CD4-positive, alpha-beta T cell (primary cell): Measurements from ENCODE around the gene ADAM30. TPM values are rescaled to one million over a fixed set of nuclear protein-coding genes. Genes with fewer than 3 reads are reported as not detected.

Experiments used
- ATAC-seq: fragments of 200-7000 bp; cut with Tn5 transposase; one replicate; pipeline ENCODE4 v1.10.0; 2022; ENCODE audit warnings: mild to moderate bottlenecking; ENCODE audit not compliant: poor library complexity
- CTCF ChIA-PET: fragments of 350-600 bp; sonication (Branson Sonifier 250); formaldehyde crosslinking; loops from one replicate; lab custom pipeline; 2021; ENCODE audit warnings: antibody characterized with exemption, inconsistent platforms; lab: Charles Lee
- POLR2A ChIA-PET: fragments of 350-600 bp; sonication (Branson Sonifier 250); formaldehyde crosslinking; loops from one replicate; lab custom pipeline; 2021; ENCODE audit warnings: antibody characterized with exemption, inconsistent platforms; lab: Charles Lee
- DNase-seq, 14 experiments: peaks; one replicate each; pipeline ENCODE4 v3.0.0-alpha.2; 2013 to 2020; ENCODE audit warnings: mixed read lengths in 2 of 14
- H3K27ac ChIP-seq, 2 donors: one replicate each; pipeline versions ENCODE4 v1.5.1 to v1.7.0; 2013; ENCODE audit warnings: low read length in 2 of 2, low read depth in 1 of 2, mild to moderate bottlenecking in 1 of 2
- H3K27me3 ChIP-seq, 2 experiments: 1 replicate in 1 of 2; 2 replicates in 1 of 2; pipeline versions ENCODE4 v1.6.1 to v1.7.0; 2013; ENCODE audit warnings: low read length in 2 of 2, control low read depth in 1 of 2, mild to moderate bottlenecking in 1 of 2, moderate library complexity in 1 of 2; ENCODE audit not compliant: insufficient read depth in 2 of 2, control insufficient read depth in 1 of 2
- H3K36me3 ChIP-seq: one replicate; pipeline ENCODE4 v1.6.1; 2013; ENCODE audit warnings: low read length, control low read depth; ENCODE audit not compliant: insufficient read depth
- H3K4me1 ChIP-seq: one replicate; pipeline ENCODE4 v1.6.1; 2013; ENCODE audit warnings: low read length, control low read depth; ENCODE audit not compliant: insufficient read depth
- H3K4me3 ChIP-seq: one replicate; pipeline ENCODE4 v1.5.1; 2013; ENCODE audit warnings: mild to moderate bottlenecking, low read length, moderate library complexity
- H3K9me3 ChIP-seq, 2 experiments: 1 replicate in 1 of 2; 2 replicates in 1 of 2; pipeline versions ENCODE4 v1.6.1 to v1.7.0; 2013; ENCODE audit warnings: low read length in 2 of 2, mild to moderate bottlenecking in 2 of 2, control low read depth in 1 of 2, moderate library complexity in 1 of 2; ENCODE audit not compliant: control insufficient read depth in 1 of 2, insufficient read depth in 1 of 2
- H3K27ac Mint-ChIP-seq: one replicate; pipeline ENCODE4 v1.8.0; 2020; ENCODE audit warnings: mixed read lengths
- H3K27me3 Mint-ChIP-seq: one replicate; pipeline ENCODE4 v1.8.0; 2021; ENCODE audit warnings: mixed read lengths
- H3K36me3 Mint-ChIP-seq: one replicate; pipeline ENCODE4 v1.8.0; 2021; ENCODE audit warnings: low read depth, mixed read lengths
- H3K4me1 Mint-ChIP-seq: one replicate; pipeline ENCODE4 v1.8.0; 2021; ENCODE audit warnings: low read depth, mixed read lengths
- H3K4me3 Mint-ChIP-seq: one replicate; pipeline ENCODE4 v1.8.0; 2020; ENCODE audit warnings: mild to moderate bottlenecking, mixed read lengths
- H3K9me3 Mint-ChIP-seq: one replicate; pipeline ENCODE4 v1.8.0; 2020; ENCODE audit warnings: mixed read lengths
- CTCF ChIP-seq: fragments of 200-600 bp; IDR thresholded peaks from one replicate; pipeline ENCODE4 v1.8.0; 2022; ENCODE audit warnings: antibody characterized with exemption, mild to moderate bottlenecking
- intact Hi-C, 2 experiments: fragments of 100-400 bp; cut with DNase I in 1 of 2; cut with micrococcal nuclease in 1 of 2; formaldehyde crosslinking; loops; one replicate each; pipeline versions ENCODE4 v1.15.1 to v1.9.0; 2023 to 2025; cut with DNase I, micrococcal nuclease
- total RNA-seq, 174 experiments: library from RNA in 2 of 174; stranded (reverse) in 2 of 174; gene quantifications; one replicate each; pipeline ENCODE4 v1.2.3 and lab custom pipeline; 2021 to 2026

ADAM30 gene
- total RNA-seq, 2 experiments from 2014 or later: not detected

- Mint-ChIP-seq H3K36me3 (peaks cover 95% of the 10 kb centered on the region), H3K27me3 (no peaks in the 10 kb centered on the region), H3K4me3 (no peak overlapping the region), H3K9me3 (no peaks in the 10 kb centered on the region), H3K4me1 (no peaks in the 10 kb centered on the region), H3K27ac (no peak overlapping the region)
- ATAC-seq (no peak), DNase-seq (no peak)
- no peaks in the 10 kb centered on the region for H3K27me3 ChIP-seq
- TF ChIP-seq CTCF: no peak
- no peaks in the 10 kb centered on the region for H3K4me1 ChIP-seq
- H3K27ac ChIP-seq: no peak overlapping the region
- peaks cover 0 to 3% of the 10 kb centered on the region in 2 experiments for H3K9me3 ChIP-seq
- H3K4me3 ChIP-seq: no peak overlapping the region
- CTCF ChIA-PET: interaction anchor here (1.2 kb wide), 1 partner anchor 22 kb away, joined by 4 read pairs; no protein-coding TSS in a partner anchor
- POLR2A ChIA-PET: interaction anchor here (0.7 to 0.8 kb wide), 2 partner anchors 14 to 117 kb away, joined by 3 read pairs; no protein-coding TSS in a partner anchor
- H3K36me3 ChIP-seq: peaks cover 75% of the 10 kb centered on the region
- intact Hi-C loops: no loop called here
Measured at GRCh38 chr1:119926553-119926952, 30.2 kb upstream of the ADAM30 start.

GRCh38 chr1:119924948-119925898 lies 28.9 kb upstream of the ADAM30 start:
- Histone ChIP-seq H3K9me3 (peaks cover 0 to 3% of the 10 kb centered on the region in 2 experiments), H3K4me3 (no peak overlapping the region), H3K36me3 (peaks cover 89% of the 10 kb centered on the region), H3K4me1 (no peaks in the 10 kb centered on the region), H3K27ac (no peak overlapping the region), H3K27me3 (no peaks in the 10 kb centered on the region)
- Mint-ChIP-seq H3K27ac (no peak overlapping the region), H3K4me1 (no peaks in the 10 kb centered on the region), H3K27me3 (no peaks in the 10 kb centered on the region), H3K9me3 (no peaks in the 10 kb centered on the region), H3K4me3 (no peak overlapping the region), H3K36me3 (peaks cover 98% of the 10 kb centered on the region)
- no peak for ATAC-seq
- no peak for TF ChIP-seq CTCF
- intact Hi-C loops: no loop called here
- POLR2A ChIA-PET: no interaction called here
- CTCF ChIA-PET: no interaction called here
- no peak for DNase-seq

- no peak overlapping the region for H3K4me3 ChIP-seq
- Mint-ChIP-seq H3K9me3 (no peaks in the 10 kb centered on the region), H3K4me3 (no peak overlapping the region), H3K27ac (no peak overlapping the region), H3K36me3 (peaks cover 98% of the 10 kb centered on the region), H3K27me3 (no peaks in the 10 kb centered on the region), H3K4me1 (no peaks in the 10 kb centered on the region)
- no peaks in the 10 kb centered on the region for H3K27me3 ChIP-seq
- no peak for ATAC-seq
- peaks cover 0 to under 1% of the 10 kb centered on the region in 2 experiments for H3K9me3 ChIP-seq
- H3K4me1 ChIP-seq: no peaks in the 10 kb centered on the region
- intact Hi-C loops: no loop called here
- peaks cover 97% of the 10 kb centered on the region for H3K36me3 ChIP-seq
- CTCF ChIA-PET: no interaction called here
- POLR2A ChIA-PET: interaction anchor here (1.0 kb wide), 1 partner anchor 10 kb away, joined by 3 read pairs; no protein-coding TSS in a partner anchor
- no peak overlapping the region for H3K27ac ChIP-seq
- no peak for TF ChIP-seq CTCF
- DNase-seq: no peak
Measured at GRCh38 chr1:119920104-119920968, 24.0 kb upstream of the ADAM30 start.
